Measurements from ENCODE around the gene SAMD3.

DNA sequence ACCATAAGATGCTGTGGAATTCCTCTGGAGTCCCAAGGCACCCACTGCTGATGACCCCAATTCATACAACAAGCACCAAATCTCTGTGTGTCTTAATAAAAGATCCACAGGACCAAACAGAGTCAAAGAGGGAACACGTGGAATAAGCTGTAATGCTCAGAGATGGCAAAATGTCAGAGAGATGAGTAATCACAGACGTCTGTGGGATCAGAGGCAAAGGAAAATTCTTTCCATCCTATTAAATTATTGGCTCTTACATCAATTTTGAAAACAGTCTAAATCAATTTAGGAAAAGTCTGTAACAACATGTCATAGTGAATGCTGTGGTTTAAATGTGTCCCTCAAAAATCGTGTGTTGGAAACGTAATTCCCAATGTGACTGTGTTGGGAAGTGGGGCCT, 17.5 kb upstream of the SAMD3 start:
- TF ChIP-seq POLR2A (IDR thresholded peaks at IDR 0.05; ENCODE audit: low read length) (no peak), GATA1 (IDR thresholded peaks at IDR 0.05; ENCODE audit: low read depth, low read length) (no peak)
